ENCODE measurements around the gene ACTR5.

- TF ChIP-seq POLR2A (IDR thresholded peaks at IDR 0.05) (no peak), POLR2AphosphoS5 (IDR thresholded peaks at IDR 0.05) (no peak)
- TF ChIP-seq, protein P1, sequence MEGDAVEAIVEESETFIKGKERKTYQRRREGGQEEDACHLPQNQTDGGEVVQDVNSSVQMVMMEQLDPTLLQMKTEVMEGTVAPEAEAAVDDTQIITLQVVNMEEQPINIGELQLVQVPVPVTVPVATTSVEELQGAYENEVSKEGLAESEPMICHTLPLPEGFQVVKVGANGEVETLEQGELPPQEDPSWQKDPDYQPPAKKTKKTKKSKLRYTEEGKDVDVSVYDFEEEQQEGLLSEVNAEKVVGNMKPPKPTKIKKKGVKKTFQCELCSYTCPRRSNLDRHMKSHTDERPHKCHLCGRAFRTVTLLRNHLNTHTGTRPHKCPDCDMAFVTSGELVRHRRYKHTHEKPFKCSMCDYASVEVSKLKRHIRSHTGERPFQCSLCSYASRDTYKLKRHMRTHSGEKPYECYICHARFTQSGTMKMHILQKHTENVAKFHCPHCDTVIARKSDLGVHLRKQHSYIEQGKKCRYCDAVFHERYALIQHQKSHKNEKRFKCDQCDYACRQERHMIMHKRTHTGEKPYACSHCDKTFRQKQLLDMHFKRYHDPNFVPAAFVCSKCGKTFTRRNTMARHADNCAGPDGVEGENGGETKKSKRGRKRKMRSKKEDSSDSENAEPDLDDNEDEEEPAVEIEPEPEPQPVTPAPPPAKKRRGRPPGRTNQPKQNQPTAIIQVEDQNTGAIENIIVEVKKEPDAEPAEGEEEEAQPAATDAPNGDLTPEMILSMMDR (IDR thresholded peaks at IDR 0.05) = no peak
Measured at GRCh38 chr20:38723017-38723847, 25.0 kb upstream of the ACTR5 start.
